NT2/D1 (cell line): ENCODE results near the gene DSCAML1.

Experiments
- DNase-seq: peaks from one replicate; pipeline ENCODE4 v3.0.0-alpha.2; 2011; ENCODE audit warnings: low read depth, low spot score
- H3K27me3 ChIP-seq: 2 replicates; pipeline ENCODE4 v1.6.0; 2011; ENCODE audit warnings: mild to moderate bottlenecking; ENCODE audit not compliant: insufficient read length, insufficient read depth
- H3K36me3 ChIP-seq: 2 replicates; pipeline ENCODE4 v1.6.1; 2011; ENCODE audit warnings: mild to moderate bottlenecking, low read length, mixed read lengths; ENCODE audit not compliant: insufficient read depth, insufficient read length
- H3K4me1 ChIP-seq: 2 replicates; pipeline ENCODE4 v1.5.1; 2011; ENCODE audit not compliant: insufficient read depth, insufficient read length
- H3K4me3 ChIP-seq: 2 replicates; pipeline ENCODE4 v1.5.1; 2011; ENCODE audit warnings: low read depth; ENCODE audit not compliant: insufficient read length
- H3K9ac ChIP-seq: 2 replicates; pipeline ENCODE4 v1.6.0; 2011; ENCODE audit warnings: low read depth; ENCODE audit not compliant: insufficient read length
- H3K9me3 ChIP-seq: 2 replicates; pipeline ENCODE4 v1.5.1; 2011; ENCODE audit warnings: mild to moderate bottlenecking, low read length; ENCODE audit not compliant: insufficient read depth
- SUZ12 ChIP-seq: IDR thresholded peaks from 2 replicates; pipeline ENCODE4 v1.6.1; 2011; ENCODE audit not compliant: insufficient read length, insufficient read depth; ENCODE audit errors: extremely low read depth
- YY1 ChIP-seq: IDR thresholded peaks from 2 replicates; pipeline ENCODE4 v1.6.1; 2011; ENCODE audit not compliant: insufficient read length, insufficient read depth
- ZNF274 ChIP-seq: IDR thresholded peaks from 2 replicates; pipeline ENCODE4 v1.6.1; 2011; ENCODE audit warnings: mild to moderate bottlenecking, low read depth, low read length

DSCAML1 gene

DNA sequence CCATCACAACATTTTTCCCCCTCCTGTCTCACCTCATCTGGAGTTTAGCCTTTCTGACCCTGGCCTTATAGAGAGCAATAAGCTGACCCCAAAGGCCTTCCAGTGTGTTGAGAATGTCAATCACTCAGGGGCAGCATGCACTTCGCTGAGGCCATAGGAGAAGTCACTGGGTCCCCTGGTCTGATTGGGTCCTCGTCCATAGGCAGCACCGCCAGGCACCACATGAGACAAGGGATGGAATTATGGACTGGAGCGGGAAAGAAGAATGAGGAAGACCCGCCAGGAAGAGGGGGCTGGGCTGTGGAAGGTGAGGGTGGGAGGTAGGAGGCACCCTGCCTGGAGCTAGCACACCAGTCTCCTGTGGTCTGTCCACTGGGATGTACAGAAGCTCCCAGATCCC, 72.9 kb downstream of the DSCAML1 start:
- H3K4me1 ChIP-seq: peaks cover 9% of the 10 kb centered on the region
- H3K9me3 ChIP-seq: no peaks in the 10 kb centered on the region
- no peak for DNase-seq
- H3K36me3 ChIP-seq: no peaks in the 10 kb centered on the region
- TF ChIP-seq SUZ12: no peak
- no peak for TF ChIP-seq YY1
- no peak for TF ChIP-seq ZNF274
- no peak overlapping the region for H3K9ac ChIP-seq
- no peaks in the 10 kb centered on the region for H3K27me3 ChIP-seq
- H3K4me3 ChIP-seq: no peak overlapping the region

DNA sequence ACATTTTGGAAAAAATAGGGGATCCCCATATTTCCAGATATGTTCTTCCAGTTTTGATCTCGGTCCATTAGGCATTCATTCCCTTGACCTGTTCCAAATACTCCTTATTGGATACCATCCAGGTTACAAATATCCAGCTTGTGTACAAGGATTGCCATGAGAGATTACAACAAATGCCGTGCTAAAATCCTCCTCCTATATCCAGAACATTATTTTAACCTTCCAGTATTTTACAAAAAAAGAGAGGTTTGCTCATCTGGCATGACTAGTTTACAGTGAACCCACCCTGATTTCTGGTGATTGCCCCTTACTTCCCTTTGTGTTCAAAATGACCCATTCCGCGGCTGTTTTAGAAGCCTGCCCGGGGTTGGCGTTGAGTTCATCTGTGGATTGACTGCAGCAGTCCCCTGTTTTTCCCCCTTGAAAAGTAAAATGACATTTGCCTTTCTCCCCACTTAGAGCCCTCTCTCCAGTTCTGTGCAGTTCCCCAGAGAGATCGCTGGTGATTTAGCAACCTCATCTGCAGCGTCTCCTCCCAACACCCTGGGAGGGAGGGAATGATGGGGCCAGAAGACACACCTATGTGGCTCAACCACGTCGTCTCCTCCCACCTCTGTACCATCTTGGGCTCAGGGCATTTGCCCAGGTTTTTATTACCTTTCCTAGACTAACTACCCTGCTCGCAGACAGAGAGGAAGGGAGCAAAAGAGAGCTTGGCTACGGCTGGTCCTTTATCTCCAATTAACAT, 73.6 kb downstream of the DSCAML1 start:
- no peaks in the 10 kb centered on the region for H3K9me3 ChIP-seq
- TF ChIP-seq ZNF274: no peak
- TF ChIP-seq YY1: no peak
- TF ChIP-seq SUZ12: no peak
- DNase-seq: no peak
- no peak overlapping the region for H3K4me3 ChIP-seq
- no peaks in the 10 kb centered on the region for H3K36me3 ChIP-seq
- H3K4me1 ChIP-seq: peaks cover 9% of the 10 kb centered on the region
- no peaks in the 10 kb centered on the region for H3K27me3 ChIP-seq
- H3K9ac ChIP-seq: no peak overlapping the region

DNA sequence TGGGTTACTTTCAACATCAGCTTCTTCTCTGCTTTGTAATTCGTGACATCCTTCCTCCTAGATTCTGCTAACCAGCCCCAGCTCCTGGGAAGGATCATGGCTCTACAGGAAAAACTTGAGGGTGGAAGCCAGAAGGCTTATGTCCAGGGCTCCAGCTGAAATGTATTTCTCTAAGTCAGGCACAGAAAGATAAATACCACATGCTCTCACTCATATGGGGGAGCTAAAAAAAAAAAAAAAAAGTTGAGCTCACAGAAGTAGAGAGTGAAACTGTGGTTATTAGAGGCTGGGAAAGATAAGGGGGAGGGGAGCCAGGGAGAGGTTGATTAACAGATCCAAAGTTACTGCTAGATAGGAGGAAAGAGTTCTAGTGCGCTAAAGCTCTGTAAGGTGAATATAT, 74.9 kb downstream of the DSCAML1 start:
- DNase-seq: no peak
- peaks cover 9% of the 10 kb centered on the region for H3K4me1 ChIP-seq

DNA sequence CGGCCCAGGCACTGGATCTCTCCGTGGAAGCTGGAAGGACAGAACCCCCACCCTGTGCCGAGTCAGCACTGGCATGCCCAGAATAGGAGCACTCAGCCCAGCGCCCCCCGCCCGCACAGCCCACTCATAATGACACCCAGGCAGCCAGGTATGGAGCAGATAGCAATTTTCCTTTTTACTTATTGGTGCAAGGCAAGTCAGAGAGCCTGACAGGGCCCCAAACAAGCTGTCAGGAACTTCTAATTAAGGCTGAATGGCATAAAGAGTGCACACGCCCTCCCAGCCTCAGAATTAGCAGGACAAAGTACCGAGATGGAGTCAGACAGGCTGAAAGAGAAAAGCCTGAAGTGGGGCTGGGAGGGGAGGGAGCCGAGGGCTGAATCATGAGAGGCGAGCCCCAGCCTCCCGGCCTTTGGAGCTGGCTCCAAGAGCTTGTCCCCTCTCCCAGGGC, 76.9 kb downstream of the DSCAML1 start:
- no peak for DNase-seq
- no peak overlapping the region for H3K4me3 ChIP-seq
- H3K4me1 ChIP-seq: peaks cover 9% of the 10 kb centered on the region
- no peaks in the 10 kb centered on the region for H3K9me3 ChIP-seq
- H3K9ac ChIP-seq: peak overlapping the region; percentile 50
- TF ChIP-seq YY1: no peak
- TF ChIP-seq SUZ12: no peak
- no peak for TF ChIP-seq ZNF274
- no peaks in the 10 kb centered on the region for H3K27me3 ChIP-seq
- H3K36me3 ChIP-seq: no peaks in the 10 kb centered on the region

More for the DNA sequence above, 74.9 kb downstream of the DSCAML1 start:
- H3K36me3 ChIP-seq: no peaks in the 10 kb centered on the region
- H3K27me3 ChIP-seq: no peaks in the 10 kb centered on the region
- H3K9me3 ChIP-seq: no peaks in the 10 kb centered on the region
- no peak overlapping the region for H3K4me3 ChIP-seq
- no peak overlapping the region for H3K9ac ChIP-seq
- TF ChIP-seq SUZ12: no peak
- no peak for TF ChIP-seq ZNF274
- no peak for TF ChIP-seq YY1

DNA sequence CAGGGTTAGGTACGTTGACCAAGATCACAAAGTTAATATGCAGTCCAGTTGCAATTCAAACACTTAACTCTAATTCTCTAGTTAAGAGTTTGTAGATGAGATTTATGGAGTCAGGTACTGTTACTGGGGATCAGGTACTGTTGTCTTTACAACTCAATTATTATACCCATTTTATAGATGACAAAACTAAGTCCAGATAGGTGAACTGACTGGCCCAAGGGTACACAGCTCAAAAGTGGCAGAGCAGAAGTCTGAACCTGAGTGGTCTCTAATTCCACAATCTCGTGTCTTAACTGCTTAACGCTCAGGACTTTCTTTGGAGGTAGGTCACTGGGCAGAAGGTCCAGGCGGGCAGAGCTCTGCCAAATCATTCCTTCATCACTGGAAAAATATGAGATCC, 77.5 kb downstream of the DSCAML1 start:
- Histone ChIP-seq H3K9me3 (no peaks in the 10 kb centered on the region), H3K4me3 (no peak overlapping the region), H3K36me3 (no peaks in the 10 kb centered on the region), H3K9ac (no peak overlapping the region), H3K4me1 (peaks cover 9% of the 10 kb centered on the region), H3K27me3 (no peaks in the 10 kb centered on the region)
- TF ChIP-seq ZNF274 (no peak), SUZ12 (no peak), YY1 (no peak)
- no peak for DNase-seq

DNA sequence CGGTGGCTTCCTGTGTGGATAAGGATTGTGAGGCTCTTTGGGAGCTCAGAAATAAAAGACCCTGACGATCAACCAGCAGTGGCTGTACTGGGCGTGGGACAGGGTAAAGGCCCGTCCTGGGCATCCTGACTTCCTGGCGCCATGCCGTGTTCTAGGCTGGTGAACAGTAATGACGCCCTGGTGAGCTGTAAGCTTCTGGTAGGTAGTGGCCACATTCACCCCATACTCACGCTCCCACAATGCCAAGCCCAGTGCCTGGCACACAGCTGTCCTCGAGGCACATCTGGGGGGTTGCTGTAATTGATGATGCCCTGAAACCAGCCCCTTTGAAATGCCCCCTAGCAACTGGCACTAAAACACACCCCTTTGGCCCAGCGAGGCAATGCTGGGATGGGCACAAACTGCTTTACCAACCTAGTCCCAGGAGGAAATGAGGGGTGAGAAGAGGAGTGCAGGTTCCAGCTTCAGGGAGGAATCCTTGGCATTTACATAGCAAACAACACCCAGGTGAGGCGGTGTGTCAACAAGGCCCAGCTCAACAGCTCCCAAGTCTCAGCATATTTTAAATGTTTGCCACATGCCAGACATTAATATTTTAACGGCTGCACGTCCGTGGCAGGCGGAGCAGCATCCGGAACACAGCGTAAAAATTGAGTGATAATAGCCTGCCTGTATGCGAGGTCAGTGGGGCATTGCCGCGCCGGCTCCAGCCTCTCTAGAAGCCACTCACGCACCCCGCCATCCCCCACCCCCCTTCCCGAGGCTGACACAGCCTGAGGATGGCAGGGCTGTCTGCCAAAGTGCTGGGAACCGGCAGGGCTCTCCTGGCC, 79.3 kb downstream of the DSCAML1 start:
- TF ChIP-seq YY1 (no peak), ZNF274 (no peak), SUZ12 (no peak)
- peaks cover 5% of the 10 kb centered on the region for H3K4me1 ChIP-seq
- no peak overlapping the region for H3K9ac ChIP-seq
- H3K4me3 ChIP-seq: no peak overlapping the region
- no peaks in the 10 kb centered on the region for H3K27me3 ChIP-seq
- no peaks in the 10 kb centered on the region for H3K36me3 ChIP-seq
- DNase-seq: no peak
- no peaks in the 10 kb centered on the region for H3K9me3 ChIP-seq

DNA sequence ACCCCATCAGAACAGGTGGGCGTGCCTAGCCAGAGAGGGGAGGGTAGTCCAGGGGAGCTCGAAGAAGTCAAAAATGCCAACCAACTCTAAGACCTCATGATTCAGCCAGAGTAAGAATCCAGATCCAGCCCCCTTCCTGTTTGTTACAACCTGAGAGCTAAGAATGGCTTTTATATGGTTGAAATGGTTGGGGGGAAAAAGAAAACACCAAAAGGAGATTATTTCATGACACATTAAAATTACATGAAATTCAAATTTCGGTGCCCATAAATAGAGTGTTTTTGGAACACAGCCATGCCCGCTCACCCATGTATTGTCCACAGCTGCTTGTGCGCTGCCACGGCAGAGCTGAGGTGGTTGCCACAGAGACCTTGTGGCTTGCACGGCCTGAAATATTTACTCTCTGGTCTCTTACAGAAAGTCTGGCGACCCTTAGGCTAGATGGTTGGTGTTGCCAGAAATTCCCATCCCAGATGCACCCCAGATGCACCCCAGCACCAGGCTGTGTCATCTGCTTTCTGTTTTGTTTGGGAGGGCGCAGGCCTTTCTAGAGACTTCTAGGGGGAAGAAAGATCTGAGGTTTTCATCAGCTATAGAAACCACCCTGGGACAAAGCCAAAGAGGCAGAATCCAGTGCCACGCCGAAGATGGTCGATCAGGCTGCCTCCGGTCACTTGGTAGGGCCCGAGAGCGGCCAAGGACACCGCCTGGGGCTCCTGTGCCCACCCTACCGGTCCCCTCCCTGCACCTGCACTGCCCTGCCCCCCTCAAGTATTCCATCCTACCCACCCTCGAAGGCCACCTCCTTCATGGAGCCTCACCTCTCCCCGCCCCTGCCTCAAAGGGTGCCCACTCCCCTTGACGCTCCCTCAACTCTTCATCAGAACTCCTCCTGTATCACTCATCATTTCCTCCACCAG, 80.2 kb downstream of the DSCAML1 start:
- H3K27me3 ChIP-seq: no peaks in the 10 kb centered on the region

More for the DNA sequence above, 80.2 kb downstream of the DSCAML1 start:
- TF ChIP-seq ZNF274: no peak
- no peak for TF ChIP-seq SUZ12
- no peak for TF ChIP-seq YY1
- Histone ChIP-seq H3K4me1 (peaks cover 5% of the 10 kb centered on the region), H3K9ac (no peak overlapping the region), H3K4me3 (no peak overlapping the region), H3K9me3 (no peaks in the 10 kb centered on the region), H3K36me3 (no peaks in the 10 kb centered on the region)
- no peak for DNase-seq
